Mucosa of gallbladder (tissue), 1 donor: ENCODE results near the gene PSD4. TPM values are rescaled to one million over a fixed set of nuclear protein-coding genes. Genes with fewer than 3 reads are reported as not detected.

Source experiments
- DNase-seq: peaks from one replicate; pipeline ENCODE4 v3.0.0-alpha.2; 2020; ENCODE audit warnings: low spot score
- total RNA-seq: library from RNA; stranded (reverse); gene quantifications from one replicate; pipeline ENCODE4 v1.2.1, GENCODE V29; 2021
- donor health status: DM: no; HTN: no; CAD: no.

The PSD4 gene
- total RNA-seq, 1 donor from 2014 or later, result 70.3 TPM

GRCh38 chr2:113238871-113239839 is 65.4 kb downstream of the PSD4 start:
- DNase-seq, result no peak

GRCh38 chr2:113240150-113240914 is 66.6 kb downstream of the PSD4 start:
- peak; percentile 90 for DNase-seq

- peak; percentile 50 for DNase-seq
Observed at GRCh38 chr2:113240915-113241911, 67.4 kb downstream of the PSD4 start.

- no peak for DNase-seq
Observed at GRCh38 chr2:113242327-113242726, 68.6 kb downstream of the PSD4 start.

GRCh38 chr2:113245276-113245711 is 71.5 kb downstream of the PSD4 start:
- no peak for DNase-seq

- no peak for DNase-seq
Observed at GRCh38 chr2:113246606-113247005, 72.8 kb downstream of the PSD4 start.

- DNase-seq, result peak; percentile 86
Observed at GRCh38 chr2:113248997-113249770, 75.4 kb downstream of the PSD4 start.

GRCh38 chr2:113251118-113251517 is 77.3 kb downstream of the PSD4 start:
- no peak for DNase-seq

DNA sequence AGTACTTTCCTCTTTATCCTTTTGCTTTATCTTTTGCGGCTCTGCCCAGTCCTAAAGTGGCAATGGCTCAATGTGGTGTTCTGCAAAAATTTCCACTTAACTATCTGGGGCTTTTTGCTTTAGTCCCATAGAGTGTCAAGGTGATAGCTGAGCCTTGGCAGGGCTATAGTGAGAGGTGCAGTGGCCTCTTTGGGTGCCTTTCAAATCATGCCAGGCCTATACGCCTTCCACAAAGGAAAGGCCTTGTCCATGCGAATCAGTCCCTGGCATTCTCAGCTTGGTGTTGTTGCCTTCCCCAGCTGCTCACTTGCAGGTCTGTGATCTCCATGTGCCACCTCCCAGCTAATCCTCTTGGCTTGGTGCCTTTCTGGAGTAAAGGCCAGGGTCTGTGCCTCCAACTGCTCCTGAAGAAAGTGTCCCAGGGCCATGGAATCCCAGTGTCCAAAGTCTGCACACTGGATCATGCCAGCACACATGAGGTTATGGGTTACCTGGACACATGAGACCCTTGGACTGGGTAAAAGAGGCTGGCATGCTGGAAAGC is 78.3 kb downstream of the PSD4 start:
- DNase-seq, result no peak

DNA sequence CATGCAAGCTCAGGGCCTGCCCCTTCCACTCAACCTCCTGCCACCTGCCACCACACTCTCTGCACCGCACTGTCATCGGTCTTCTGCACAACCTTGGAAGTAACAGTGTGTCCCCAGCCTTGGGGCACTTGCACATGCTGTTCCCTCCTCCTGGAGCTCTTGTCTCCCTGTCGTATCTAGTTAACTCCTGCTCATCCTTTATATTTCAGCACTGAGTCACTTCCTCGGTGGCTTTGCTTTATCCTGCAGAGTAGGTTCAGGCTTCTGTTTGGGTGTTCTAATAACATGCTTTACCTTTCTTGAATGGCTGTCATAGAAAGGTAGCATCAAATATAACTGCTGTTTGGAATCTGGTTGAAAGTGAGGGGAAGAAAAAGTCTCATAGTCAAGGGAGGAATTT is 79.7 kb downstream of the PSD4 start:
- no peak for DNase-seq

DNA sequence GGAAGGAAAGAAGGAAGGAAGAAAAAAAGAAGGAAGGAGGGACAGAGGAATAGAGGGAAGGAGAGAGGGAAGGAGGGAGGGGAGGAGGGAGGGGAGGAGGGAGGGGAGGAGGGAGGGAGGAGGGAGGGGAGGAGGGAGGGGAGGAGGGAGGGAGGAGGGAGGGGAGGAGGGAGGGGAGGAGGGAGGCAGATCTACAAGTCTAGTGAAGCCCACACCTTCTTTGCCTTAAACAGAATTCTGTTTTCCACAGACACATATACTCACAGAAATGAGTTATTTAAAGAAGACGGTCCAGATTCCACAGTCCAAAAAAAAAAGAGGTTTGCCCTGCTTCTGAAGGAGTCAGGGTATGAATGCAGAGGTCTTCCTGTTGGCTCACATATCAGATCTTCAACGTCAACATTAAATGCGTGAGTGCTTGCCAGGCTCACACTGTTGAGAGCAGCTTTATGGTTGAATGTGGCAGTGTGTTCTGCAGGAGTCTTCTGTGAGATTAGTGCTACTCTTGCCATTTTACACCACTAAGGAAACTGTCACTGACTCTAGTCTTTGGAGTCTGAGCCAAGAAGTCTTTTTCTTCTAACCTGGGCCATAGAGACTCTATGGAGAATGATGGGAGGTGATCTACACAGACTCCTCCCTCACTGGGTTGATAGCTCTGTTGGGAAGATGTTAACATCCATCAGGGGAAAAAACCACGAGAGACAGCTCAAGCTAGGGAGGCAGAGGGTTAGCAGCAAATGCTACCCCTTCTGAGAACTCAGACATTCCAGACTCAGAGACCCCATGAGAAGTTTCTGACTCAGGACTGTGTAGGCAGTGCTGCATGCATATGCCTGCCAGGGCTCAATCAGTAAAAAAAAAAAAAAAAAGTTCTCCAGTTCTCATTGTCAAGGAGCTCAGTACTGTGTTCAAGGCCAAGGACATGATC is 81.6 kb downstream of the PSD4 start:
- DNase-seq, result no peak

DNA sequence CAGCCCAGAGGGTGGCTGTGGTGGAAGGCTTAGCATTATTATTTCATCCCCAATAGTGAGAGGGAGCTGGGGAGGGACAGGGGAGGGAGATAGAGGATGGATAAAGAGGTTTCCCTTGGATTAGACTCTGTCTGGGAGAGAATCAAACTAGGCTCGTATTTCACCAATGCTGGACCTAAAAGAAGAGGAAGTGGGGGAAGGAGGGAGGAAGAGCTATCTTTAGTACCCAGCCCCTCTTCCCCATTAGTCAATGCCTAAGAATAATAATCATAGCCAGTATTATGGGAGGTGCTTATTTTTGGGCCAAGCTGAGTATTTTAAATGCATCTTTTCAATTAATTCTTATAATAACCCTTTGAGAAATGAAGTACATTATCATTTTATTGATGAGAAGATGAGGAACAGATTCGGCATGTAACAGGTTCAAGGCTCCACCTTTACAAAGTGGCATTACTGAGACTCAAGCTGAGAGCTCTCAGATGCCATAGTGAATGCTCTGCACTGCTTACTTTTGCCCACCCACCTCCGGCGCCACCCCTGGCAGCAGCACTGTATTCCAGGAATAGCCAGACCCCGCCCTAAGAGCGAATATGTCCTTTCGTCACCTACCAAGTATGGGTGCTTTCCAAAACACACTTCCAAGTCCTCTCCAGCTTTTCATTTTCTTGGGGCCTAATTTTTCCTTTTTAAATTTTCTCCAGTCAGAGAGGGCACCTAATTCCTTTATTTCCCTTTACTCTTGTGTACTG is 83.9 kb downstream of the PSD4 start:
- DNase-seq, result no peak

DNA sequence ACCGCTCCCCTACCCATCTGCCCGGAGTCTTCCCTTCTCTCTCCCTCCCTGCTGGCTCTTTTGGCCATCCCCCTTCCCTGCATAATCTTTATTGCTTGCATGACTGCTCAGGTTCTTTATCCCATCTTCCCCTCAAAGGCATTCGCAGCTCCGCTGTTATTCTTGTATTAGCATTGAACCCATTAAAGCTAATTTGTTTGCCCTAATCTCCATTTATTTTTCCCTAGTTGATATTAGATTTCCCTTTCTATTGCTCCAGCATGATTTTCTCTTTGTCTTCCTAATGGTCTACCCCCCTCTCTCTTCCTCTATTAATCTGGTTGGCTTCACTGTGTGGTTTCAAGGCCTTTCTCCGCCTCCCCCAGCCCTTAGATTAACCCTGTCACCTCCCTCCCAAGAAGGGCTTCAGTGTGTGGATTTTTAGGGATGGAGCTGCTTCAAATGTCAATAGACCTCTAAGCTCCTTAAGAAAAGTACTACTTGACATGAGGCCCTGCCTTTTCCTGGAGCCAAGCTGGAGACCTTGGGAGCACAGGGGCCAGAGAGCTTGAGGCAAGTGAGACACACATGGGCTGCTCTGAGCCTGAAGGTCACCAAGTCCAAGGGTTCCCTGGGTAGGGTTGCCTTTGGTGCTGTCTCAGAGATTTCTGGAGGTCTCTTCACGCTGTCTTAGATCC is 84.8 kb downstream of the PSD4 start:
- DNase-seq, result no peak

Other genes with a start within 250 kb of the PSD4 start
- gene IL36G, start 196.0 kb upstream of the PSD4 start, total RNA-seq, result not detected
- gene IL36A, start 168.5 kb upstream of the PSD4 start, total RNA-seq, result not detected
- not detected for gene IL36B, start 121.1 kb upstream of the PSD4 start, total RNA-seq
- gene IL36RN, start 114.8 kb upstream of the PSD4 start, total RNA-seq, result not detected
- gene IL1F10, start 106.0 kb upstream of the PSD4 start, total RNA-seq, result not detected
- gene IL1RN, start 46.4 kb upstream of the PSD4 start, total RNA-seq, result 32.4 TPM
- 3.5 TPM for gene PAX8, start 105.0 kb downstream of the PSD4 start, total RNA-seq